ENCODE results near the gene MUC4.
"Not testable (repeated sequence)": the region's sequence is repeated elsewhere in the genome, so short reads cannot be mapped to it uniquely, and the experiment has no call there.

The MUC4 gene

DNA sequence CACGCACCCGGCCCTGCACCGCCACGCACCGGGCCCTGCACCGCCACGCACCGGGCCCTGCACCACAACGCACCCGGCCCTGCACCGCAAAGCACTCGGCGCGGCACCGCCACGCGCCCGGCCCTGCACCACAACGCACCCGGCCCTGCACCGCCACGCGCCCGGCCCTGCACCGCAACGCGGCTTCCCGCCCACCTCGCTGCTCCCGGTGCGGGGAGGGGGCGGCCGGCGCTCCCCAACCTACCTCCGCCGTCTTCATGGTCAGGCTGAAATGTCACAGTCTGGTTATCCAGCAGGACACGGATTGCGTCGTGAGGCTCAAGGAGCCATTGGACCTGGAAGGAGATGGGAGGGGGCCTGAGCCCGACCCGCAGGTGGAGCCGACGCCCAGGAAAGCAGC is 49.1 kb downstream of the MUC4 start:
- DNase-seq (ENCODE audit: low read depth): no peak

- DNase-seq (ENCODE audit: low read depth): no peak
Observed at GRCh38 chr3:195762249-195762585, 49.5 kb downstream of the MUC4 start.

DNA sequence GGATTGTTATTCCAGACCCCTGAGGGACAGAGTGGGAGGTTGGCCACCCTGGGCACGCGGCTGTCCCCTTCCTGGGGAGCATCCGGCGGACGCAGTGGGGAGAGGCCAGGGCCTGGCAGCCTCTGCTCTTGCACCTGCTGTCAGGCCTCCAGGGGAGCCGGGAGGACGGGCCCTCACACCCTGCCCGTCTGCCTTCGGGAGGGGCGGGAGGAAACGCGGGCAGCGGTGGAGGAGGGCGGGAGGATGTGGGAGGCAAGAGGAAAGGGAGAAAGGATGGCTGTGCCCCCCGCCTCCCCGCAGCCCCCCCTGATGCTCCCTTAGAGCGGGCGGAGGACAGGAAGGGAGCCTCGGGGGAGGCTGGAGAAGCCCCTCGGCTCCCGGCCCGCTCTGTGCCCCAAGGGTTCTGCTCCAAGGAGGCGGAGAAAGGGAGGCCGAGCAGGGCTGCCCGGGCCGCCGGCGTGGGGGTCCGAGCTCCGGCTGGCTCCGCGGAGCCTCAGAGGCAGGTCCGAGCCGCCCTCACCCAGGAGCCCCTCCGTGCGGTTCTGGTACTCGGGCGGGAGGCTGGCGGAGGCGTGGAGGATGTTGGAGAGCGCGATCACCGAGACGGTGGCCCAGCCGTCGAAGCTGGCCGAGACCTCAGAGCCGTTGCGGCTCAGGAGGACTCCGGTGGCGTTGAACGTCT is 50.0 kb downstream of the MUC4 start:
- no peak for DNase-seq (ENCODE audit: low read depth)

GRCh38 chr3:195761123-195761566 is 50.6 kb downstream of the MUC4 start:
- no peak for DNase-seq (ENCODE audit: low read depth)

DNA sequence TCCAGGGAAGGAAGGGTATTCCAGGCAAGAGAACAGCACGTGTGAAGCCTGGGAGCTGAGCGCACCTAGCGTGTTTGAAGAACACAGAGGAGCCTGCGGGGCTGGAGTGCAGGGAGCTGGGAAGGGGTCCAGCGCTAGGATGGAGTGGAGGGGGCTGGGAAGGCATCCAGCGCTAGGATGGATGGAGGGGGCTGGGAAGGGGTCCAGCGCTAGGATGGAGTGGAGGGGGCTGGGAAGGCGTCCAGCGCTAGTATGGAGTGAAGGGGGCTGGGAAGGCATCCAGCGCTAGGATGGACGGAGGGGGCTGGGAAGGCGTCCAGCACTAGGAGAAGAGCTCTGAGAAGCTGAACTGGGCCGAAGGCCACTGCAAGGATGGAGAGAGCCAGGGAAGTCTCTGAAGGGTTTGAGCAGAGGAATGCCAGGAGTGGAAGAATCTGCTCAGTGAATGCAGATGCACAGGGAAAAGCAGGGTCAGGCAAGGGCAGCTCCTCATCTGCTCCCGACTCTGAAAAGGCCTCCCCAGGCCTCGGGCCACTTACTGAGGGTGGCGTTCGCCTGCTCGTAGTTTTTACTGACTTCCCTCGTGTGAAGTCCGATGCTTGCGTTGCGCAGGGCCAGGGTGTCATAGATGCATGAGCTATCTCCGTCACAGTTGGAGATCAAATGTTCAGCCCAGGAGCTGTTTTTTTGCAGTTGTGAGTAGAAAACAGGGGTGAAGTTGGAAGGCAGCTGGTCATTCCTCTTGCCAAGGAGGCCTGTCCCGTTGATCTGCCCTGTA is 51.2 kb downstream of the MUC4 start:
- no peak for DNase-seq (ENCODE audit: low read depth)

- no peak for DNase-seq (ENCODE audit: low read depth)
Observed at GRCh38 chr3:195758721-195759353, 52.9 kb downstream of the MUC4 start.

DNA sequence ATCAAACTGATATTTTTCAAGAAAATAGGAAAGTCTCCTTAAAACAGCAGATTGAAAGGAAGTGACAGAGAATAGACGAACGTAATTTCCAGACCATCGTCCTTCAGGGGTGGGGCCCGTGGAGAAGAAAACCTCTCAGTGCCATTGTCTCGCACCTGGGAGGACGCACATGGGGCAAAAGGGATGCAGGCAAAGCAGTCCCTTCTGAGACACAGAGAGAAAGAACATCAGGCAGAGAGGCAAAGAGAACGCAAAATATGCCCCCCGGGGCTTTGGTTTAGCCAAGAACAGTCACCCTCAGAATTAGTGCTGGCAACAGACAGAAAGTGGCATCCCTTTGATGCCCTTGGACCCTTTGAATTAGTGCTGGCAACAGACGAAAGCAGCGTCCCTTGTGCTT is 53.9 kb downstream of the MUC4 start:
- no peak for DNase-seq (ENCODE audit: low read depth)

GRCh38 chr3:195757438-195757770 is 54.3 kb downstream of the MUC4 start:
- no peak for DNase-seq (ENCODE audit: low read depth)

DNA sequence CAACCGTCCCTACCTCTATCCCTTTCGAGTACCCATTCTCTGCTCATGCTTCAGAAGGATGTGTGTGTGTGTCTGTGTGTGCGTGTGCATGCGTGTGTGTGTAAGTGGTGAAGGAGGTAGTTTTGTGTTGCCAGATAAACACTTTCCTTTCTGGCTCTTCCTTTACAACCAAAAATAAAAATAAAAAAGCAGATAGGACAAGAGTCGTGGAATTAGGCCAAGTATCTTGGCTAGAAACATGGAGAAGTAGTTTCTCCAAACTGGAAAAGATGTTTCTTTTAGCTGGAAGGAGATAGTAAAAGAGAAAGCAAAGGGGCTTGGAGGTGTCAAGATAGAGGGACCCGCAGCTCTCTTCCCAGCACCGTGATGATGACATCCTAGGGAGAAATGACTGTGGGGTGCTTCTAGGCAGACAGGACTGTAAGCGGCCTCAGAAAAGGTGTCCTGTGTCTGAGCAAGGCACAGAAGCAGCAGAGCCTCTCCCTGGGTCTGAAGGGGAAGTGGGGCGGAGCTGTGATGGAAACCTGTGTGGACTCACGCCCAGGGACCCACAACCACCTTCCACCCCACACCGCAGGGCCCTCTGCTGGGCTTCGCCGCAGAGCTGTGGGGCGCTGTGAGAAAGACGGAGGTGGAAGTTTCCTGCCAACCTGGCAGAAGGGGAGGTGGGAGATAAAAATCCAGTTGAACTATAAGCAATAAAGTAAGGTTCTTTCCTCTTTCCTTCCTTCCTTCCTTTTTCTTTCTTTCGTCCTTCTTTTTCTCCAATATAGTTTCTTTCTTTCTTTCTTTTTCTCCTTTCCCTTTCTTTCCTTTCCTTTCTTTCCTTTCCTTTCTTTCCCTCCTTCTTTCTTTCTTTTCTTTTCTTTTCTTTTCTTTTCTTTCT is 55.7 kb downstream of the MUC4 start:
- no peak for DNase-seq (ENCODE audit: low read depth)

GRCh38 chr3:195755391-195755790 is 56.3 kb downstream of the MUC4 start:
- no peak for DNase-seq (ENCODE audit: low read depth)

DNA sequence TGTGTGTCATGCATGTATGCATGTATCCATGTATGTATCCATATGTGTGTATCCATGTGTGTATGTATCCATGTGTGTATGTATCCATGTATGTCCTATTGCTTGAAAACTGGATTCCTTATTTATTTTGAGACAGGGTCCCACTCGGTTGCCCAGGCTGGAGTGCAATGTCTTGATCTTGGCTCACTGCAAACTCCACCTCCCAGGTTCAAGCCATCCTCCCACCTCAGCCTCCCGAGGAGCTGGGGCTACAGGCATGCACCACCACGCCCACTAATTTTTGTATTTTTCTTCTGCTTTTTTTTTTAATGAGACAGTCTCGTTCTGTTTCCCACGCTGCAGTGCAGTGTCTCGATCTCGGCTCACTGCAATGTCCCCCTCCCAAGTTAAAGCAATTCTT is 56.8 kb downstream of the MUC4 start:
- no peak for DNase-seq (ENCODE audit: low read depth)

- DNase-seq (ENCODE audit: low read depth): no peak
Observed at GRCh38 chr3:195754141-195754540, 57.6 kb downstream of the MUC4 start.

DNA sequence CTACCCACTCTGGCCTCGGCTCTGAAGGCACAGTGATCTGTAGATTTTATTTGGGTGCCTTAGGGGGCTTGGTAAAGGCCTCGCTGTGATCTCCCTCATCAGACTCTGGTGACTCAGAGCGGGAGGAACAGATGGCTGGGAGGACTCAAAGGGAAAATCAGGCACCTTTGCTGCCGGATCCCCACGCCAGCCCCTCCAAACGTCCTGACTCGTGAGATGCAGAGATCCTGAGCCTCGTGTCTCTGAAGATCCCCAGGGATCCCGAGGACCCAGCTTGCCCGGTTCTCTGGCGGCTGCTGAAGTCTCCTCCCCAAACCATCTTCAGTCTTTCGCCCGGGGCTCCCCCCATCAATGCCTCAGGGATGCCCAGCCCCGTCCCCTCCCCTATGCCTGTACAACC is 58.1 kb downstream of the MUC4 start:
- DNase-seq (ENCODE audit: low read depth): no peak

DNA sequence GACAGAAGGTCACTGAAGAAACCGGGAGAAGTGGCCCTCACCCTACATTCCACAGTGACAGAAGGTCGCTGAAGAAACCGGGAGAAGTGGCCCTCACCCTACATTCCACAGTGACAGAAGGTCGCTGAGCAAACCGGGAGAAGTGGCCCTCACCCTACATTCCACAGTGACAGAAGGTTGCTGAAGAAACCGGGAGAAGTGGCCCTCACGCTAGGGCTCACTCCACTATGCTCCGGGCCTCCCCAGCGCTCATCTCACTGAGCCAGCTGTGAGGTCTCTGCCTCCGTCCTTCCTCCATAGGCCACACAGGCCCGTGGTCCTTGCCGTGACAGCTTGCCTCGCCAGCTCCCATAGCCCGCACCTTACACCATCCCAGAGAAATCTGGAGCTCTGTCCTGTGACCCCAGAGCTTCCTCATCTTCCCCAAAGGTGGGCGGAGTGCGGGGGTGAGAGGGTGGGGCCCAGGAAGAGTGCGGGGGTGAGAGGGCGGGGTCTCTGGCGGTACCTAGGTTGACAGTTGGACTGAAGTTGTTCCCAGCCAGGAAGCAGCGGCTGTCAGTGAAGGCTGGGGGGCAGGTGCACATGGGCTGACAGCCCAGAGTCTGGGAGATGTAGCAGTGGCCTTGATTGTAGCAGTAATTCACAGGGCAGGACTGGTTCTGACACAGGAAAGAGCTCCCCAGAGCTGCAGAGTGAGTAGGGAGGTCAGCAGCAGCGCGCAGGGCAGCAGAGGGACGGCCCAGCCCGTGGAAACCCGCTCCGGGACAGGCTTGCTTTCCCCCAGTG is 59.0 kb downstream of the MUC4 start:
- no peak for DNase-seq (ENCODE audit: low read depth)

GRCh38 chr3:195752066-195752465 is 59.7 kb downstream of the MUC4 start:
- DNase-seq (ENCODE audit: low read depth): no peak

GRCh38 chr3:195751560-195751959 is 60.2 kb downstream of the MUC4 start:
- DNase-seq (ENCODE audit: low read depth): no peak

DNA sequence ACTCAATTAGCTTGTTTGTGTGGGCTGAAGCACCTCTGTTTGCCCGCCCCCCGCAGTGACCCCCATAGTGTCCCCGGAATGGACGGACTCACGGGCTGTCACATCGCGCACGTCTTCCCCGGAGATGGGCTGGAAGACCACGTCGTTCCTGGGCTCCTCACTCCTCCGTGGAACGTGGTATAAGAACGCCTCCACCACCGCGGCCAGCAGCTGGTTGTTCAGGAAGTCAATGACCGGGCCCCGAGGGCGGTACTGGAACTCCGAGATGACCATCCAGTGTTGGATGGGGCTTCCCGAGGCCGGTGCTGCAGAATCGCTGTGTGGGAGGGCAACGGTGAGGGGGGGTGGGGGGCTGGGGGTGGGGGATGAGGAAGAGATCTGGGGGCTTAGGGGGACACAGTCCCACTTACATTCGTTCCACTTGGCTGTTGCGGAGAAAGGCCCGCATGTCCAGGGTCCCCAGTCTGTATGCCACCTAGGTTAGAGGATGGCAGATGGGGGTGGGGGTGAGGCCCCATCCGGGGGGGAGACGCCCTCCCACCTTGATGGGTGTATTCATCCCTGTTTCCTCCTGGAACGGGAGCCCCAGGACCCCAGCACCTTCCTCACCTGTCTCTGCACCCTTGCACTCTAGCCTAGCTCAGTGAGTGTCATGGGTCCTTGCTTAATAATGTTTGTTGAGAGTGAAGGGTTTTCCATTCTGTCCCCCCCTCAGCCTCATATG is 60.8 kb downstream of the MUC4 start:
- DNase-seq (ENCODE audit: low read depth): no peak

- not testable (repeated sequence) for DNase-seq (ENCODE audit: low read depth)
Observed at GRCh38 chr3:195749101-195749500, 62.6 kb downstream of the MUC4 start.

DNA sequence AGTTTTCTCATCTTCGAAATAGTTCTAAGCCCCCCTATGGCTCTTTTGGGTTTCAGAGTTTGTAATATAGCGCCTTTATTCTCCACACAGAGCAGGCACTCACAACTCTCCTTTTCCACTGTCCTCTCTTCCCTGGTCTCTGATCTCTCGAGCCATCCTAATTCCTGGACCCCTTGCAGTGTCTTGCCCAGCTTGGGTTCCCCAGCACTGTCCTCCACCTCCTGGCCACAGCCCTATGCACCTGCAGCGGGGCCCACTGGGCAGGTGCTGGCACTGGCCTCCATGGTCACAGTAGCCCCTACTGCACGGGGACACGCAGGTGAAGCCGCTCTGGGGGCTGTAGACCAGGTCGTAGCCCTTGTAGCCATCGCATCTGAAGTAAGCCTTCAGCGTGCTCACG is 63.1 kb downstream of the MUC4 start:
- DNase-seq (ENCODE audit: low read depth): no peak

DNA sequence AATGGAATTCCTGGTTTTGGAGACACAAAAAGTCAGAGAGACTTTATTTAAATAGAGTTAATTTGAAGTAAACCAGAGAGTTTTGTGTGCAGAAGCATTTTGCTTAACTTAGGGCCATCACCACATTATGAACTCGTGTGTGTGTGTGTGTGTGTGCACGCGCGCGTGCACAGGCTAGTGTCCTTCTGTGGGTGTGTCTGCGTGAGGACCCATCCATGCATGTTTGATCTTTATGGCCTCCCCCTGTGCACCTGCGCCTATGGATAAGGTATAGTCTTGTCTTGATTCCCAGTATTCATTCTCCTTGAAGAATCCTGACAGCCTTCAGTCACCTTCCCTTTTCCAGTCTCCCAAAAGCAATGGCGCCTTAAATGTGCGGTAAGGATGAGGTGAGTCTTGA is 65.0 kb downstream of the MUC4 start:
- no peak for DNase-seq (ENCODE audit: low read depth)

- no peak for DNase-seq (ENCODE audit: low read depth)
Observed at GRCh38 chr3:195746346-195746745, 65.4 kb downstream of the MUC4 start.
